GM12801 (cell line): Measurements from ENCODE around the gene AURKAIP1.

Source experiments
- CTCF ChIP-seq: IDR thresholded peaks from one replicate; pipeline ENCODE4 v1.5.1; 2011; ENCODE audit warnings: control low read depth; ENCODE audit not compliant: insufficient read length; ENCODE audit errors: extremely low read depth

AURKAIP1 gene

DNA sequence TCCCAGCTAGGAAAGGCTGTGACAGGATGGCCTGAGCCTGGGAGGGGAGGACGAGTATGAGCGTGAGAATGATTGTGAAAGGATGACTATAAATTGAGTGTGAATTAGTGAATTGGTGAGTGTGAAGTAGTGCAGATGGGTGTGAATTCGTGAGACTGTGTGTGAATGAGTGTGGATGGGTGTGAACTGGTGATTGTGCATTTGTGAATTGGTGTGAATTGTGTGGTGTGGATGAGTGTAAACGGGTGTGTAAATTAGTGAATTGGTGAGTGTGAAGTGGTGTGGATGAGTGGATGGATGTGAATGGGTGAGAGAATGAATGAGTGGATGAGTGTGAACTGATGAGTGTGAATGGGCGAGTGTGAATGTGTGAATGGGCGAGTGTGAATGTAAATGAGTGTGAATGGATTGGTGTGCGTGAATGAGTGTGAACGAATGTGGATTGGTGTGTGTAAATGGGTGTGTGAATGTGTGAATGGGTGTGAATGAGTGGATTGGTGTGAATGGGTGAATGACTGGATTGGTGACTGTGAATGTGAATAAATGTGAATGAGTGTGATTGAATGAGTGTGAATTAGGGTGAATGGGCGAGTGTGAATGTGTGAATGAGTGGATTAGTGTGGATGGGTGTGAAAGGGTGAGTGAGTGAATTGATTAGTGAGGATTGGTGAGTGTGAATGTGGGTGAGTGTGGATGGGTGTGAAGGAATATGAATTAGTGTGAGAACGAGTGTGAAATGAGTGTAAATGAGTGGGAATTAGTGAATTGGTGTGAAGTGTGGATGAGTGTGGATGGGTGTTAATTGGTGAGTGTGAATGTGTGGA lies 8.9 kb downstream of the AURKAIP1 start:
- no peak for TF ChIP-seq CTCF

DNA sequence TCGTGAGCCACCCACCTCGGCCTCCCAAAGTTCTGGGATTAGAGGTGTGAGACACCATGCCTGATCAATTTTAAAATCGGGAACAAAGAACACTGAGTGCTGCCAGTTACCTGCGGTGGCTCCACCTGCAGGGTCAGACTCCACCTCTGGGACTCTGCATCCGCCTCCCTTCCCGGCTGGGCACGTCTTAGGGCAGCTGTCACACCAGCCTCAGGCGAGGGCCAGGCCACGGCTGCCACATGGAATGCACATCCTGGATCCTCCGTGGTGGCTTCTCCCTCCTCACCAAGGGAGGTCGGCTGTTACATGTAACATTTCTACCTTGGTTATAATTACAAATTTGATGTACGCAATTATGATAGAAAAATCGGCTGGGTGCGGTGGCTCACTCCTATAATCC lies 10.7 kb downstream of the AURKAIP1 start:
- no peak for TF ChIP-seq CTCF

DNA sequence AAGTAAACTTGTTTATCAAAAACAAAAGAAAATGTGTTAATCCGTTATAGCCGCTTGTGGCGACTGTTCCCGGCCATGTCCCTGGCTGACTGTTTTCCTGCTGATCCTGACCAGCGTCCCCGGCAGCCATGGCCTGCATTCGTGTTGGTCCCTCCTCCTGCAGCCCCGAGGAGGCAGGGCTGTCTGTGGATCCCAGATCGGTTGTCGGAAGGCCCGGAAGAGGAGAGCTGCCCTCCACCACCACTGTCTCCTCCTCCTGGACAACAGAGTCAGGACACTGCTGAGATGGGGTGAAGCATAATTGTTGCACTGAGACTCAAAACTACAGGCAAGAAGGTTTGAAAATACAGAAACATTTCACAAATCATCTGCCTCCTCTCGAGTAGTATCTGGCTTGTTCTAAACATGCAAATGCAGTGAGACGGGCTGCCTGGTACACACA lies 13.0 kb downstream of the AURKAIP1 start:
- no peak for TF ChIP-seq CTCF

GRCh38 chr1:1361233-1361981 lies 13.6 kb downstream of the AURKAIP1 start:
- no peak for TF ChIP-seq CTCF

DNA sequence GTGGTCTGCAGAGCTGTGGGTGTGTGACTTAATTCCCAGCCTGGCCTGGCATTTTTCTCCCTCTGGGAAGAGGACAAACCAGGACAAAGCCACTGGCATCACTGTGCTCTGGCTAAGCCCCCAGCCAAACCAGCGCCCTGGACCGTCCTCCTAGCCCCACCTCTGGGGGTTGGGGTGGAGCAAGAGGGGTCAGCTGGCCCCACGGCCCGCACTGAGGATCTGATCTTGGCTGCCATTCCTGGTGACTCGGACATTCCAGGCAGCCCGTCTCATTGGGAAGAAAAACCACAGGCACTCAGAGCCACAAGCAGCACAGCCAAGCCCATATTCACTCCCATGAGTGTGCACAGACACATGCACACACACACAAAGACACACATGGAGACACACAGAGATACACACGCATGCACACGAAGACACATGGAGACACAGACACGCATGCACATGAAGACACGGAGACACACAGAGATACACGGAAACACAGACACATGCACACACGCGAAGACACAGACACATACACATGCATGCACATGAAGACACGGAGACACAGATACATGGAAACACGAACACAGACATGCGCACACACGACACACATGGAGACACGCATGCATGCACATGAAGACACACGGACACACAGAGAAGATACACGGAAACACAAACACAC lies 14.4 kb downstream of the AURKAIP1 start:
- no peak for TF ChIP-seq CTCF

DNA sequence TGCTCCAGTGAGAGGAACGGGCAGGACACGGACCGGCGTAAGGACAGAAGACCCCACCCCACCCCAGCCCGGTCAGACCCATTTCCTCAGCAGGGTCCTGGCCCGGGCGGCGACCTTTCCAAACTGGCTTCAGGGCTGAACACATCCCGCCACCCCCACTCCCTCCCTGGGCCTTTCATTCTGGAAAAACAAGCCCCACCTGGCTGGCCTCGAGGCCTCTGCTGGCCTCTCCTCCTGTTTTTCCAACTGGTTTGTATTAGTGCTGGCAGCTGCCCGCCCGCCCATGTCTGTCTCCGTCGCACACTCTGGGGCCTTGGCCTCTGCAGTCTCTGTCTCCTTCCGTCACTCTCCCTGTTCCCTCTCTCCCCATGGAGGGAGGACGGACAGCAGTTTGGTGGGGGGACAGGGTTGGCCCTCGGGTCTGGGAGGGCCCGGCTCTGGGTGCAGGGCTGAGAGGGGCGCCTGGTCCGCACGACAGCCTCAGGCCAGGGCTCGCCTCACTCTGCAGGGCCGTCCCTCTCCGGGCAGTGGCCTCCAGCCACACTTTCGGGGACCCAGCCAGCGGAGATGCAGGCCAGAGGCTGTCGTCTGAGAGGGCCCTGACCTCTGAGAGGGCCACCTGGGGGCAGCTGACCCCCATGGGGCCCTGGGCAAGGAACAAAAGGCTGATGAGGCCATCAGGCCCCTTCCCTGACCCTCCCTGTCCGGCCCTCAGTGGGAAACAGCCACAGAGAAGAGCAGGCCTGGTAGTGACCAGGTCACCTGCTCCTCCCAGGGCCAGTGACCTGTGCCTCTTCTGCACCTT lies 15.1 kb downstream of the AURKAIP1 start:
- TF ChIP-seq CTCF = no peak
